Testis (tissue), 3 donors: ENCODE data around the gene PXMP2. TPM values are rescaled to one million over a fixed set of nuclear protein-coding genes. Genes with fewer than 3 reads are reported as not detected.

Source experiments
- DNase-seq: peaks from one replicate; pipeline ENCODE4 v3.0.0-alpha.2; 2019
- H3K27ac ChIP-seq, 2 donors: fragments of 200-600 bp; sonication (generic); one replicate each; pipeline ENCODE4 v1.5.1; 2019
- H3K27me3 ChIP-seq: fragments of 200-600 bp; sonication (generic); one replicate; pipeline ENCODE4 v1.5.1; 2019
- H3K36me3 ChIP-seq: fragments of 200-600 bp; sonication (generic); one replicate; pipeline ENCODE4 v1.5.1; 2017; ENCODE audit warnings: low read depth; ENCODE audit errors: missing control alignments
- H3K4me1 ChIP-seq: fragments of 200-600 bp; sonication (generic); one replicate; pipeline ENCODE4 v1.5.1; 2019
- H3K4me3 ChIP-seq, 2 donors: fragments of 200-600 bp; sonication (generic); one replicate each; pipeline ENCODE4 v1.5.1; 2017 to 2019
- H3K9me3 ChIP-seq: fragments of 200-600 bp; sonication (generic); one replicate; pipeline ENCODE4 v1.5.1; 2017
- POLR2A ChIP-seq: fragments of 450-650 bp; IDR thresholded peaks from one replicate; pipeline ENCODE4 v1.6.1; 2017; ENCODE audit warnings: antibody characterized with exemption, mild to moderate bottlenecking, moderate library complexity
- WGBS, 2 donors: methylation state at CpG; one replicate each; pipeline ENCODE4 v1.1.5; 2018; 5-methylcytosine and 5-hydroxymethylcytosine counted together
- intact Hi-C: fragments of 100-400 bp; cut with DNase I; formaldehyde crosslinking; loops from one replicate; pipeline ENCODE4 v1.15.1; 2023; ENCODE audit warnings: low total_unique reads
- polyA plus RNA-seq: library from polyadenylated mRNA; stranded (reverse); fragments of 350-450 nt; fragmentation: Illumina TruSeq; extraction: RNeasy Lipid Tissue Mini Kit (QIAGEN cat#74804); gene quantifications from one replicate; pipeline ENCODE4 v1.2.3, GENCODE V29; 2014; ENCODE audit warnings: low read depth, low replicate concordance; ENCODE audit not compliant: insufficient read depth
- total RNA-seq, 2 donors: library from RNA; depleted of rRNA; stranded (reverse); fragments of >200 nt; gene quantifications; one replicate each; pipeline ENCODE4 v1.2.3, GENCODE V29; 2016
- TF ChIP-seq, protein P1 (sequence below), 3 experiments: fragments of 450-650 bp in 2 of 3; fragments of 200-600 bp in 1 of 3; sonication (generic) in 1 of 3; IDR thresholded peaks; one replicate each; pipeline ENCODE4 v1.5.1; 2016 to 2019; ENCODE audit warnings: antibody characterized with exemption in 3 of 3, mild to moderate bottlenecking in 2 of 3, moderate library complexity in 1 of 3

The PXMP2 gene
- total and polyA plus RNA-seq, 3 donors from 2014 or later = 13.5 to 26.5 (median 16.0) TPM

DNA sequence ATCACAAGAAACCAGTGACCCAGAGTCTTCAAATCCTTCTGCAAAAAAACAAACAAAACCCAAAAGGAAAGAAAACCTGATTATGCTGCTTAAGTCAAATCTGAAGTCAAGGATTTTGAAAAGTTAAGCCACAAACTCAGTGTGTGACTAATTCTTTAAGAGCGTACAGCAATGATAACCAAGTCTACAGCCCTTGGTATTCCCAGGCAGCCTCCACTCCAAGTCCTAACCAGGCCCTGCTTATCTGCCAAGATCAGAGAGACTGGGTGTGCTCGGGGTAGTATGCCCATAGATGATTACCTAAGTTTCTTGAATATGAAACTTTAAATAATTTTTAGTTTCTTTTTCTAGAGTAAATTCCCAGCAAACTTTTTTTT lies 36.4 kb downstream of the PXMP2 start:
- Histone ChIP-seq H3K36me3 (no peaks in the 10 kb centered on the region), H3K9me3 (no peaks in the 10 kb centered on the region), H3K4me1 (no peaks in the 10 kb centered on the region), H3K27ac (no peak overlapping the region), H3K27me3 (no peaks in the 10 kb centered on the region), H3K4me3 (no peak overlapping the region)
- intact Hi-C loops = no loop called here
- TF ChIP-seq POLR2A = no peak
- TF ChIP-seq, protein P1, sequence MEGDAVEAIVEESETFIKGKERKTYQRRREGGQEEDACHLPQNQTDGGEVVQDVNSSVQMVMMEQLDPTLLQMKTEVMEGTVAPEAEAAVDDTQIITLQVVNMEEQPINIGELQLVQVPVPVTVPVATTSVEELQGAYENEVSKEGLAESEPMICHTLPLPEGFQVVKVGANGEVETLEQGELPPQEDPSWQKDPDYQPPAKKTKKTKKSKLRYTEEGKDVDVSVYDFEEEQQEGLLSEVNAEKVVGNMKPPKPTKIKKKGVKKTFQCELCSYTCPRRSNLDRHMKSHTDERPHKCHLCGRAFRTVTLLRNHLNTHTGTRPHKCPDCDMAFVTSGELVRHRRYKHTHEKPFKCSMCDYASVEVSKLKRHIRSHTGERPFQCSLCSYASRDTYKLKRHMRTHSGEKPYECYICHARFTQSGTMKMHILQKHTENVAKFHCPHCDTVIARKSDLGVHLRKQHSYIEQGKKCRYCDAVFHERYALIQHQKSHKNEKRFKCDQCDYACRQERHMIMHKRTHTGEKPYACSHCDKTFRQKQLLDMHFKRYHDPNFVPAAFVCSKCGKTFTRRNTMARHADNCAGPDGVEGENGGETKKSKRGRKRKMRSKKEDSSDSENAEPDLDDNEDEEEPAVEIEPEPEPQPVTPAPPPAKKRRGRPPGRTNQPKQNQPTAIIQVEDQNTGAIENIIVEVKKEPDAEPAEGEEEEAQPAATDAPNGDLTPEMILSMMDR (IDR thresholded peaks at IDR 0.05) = no peak
- 85 to 87% methylated on average over 2 of the region's 2 CpGs for WGBS, 2 donors
- no peak for DNase-seq

DNA sequence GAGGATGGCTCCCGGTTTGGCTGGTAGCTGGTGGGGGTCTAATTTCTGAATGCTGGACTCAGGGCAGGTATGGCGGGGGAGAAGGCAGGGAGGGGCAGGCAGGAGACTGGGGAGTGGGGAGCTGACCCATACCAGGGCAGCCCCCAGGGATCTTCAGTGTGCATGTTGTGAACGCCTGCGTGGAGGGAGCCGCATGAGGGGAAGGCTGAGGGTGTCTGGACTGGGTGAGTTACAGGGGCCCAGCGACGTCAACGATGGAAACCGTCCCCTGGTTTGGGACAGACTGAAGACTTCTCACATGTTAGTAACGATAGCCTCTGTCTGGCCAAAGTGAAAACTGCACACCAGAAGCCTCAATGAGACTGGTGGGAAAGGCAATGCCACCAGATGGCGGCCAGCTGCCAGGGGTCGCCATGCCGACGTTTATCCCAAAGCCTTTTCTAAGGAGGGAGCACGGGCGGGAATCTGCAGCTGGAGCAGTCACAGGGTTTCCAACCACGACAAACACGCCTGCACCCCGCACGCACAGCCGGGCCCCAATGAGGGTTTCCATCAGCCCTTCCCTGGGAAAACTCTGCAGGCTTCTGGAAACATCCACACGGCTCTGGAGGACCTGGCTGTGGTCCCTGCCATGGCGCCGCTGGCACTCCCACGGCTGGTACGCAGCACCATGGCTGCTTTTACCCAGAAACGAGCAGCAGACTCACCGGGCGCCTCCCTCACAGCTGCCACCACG lies 37.3 kb downstream of the PXMP2 start:
- H3K4me1 ChIP-seq = no peaks in the 10 kb centered on the region
- DNase-seq = no peak
- H3K9me3 ChIP-seq = no peaks in the 10 kb centered on the region
- WGBS, 2 donors = 87 to 91% methylated on average over 9 to 30 of the region's 30 CpGs
- H3K4me3 ChIP-seq = no peak overlapping the region
- no peaks in the 10 kb centered on the region for H3K36me3 ChIP-seq
- TF ChIP-seq, protein P1 (IDR thresholded peaks at IDR 0.05) = no peak
- TF ChIP-seq POLR2A = no peak
- intact Hi-C loops = no loop called here
- no peak overlapping the region for H3K27ac ChIP-seq
- no peaks in the 10 kb centered on the region for H3K27me3 ChIP-seq

GRCh38 chr12:132726386-132726785 lies 39.0 kb downstream of the PXMP2 start:
- no peak for DNase-seq
- H3K36me3 ChIP-seq = no peaks in the 10 kb centered on the region
- H3K27ac ChIP-seq = no peak overlapping the region
- no peaks in the 10 kb centered on the region for H3K4me1 ChIP-seq
- H3K4me3 ChIP-seq = no peak overlapping the region
- no peaks in the 10 kb centered on the region for H3K9me3 ChIP-seq
- TF ChIP-seq, protein P1 (IDR thresholded peaks at IDR 0.05) = no peak
- no peak for TF ChIP-seq POLR2A
- WGBS, 2 donors = 89 to 91% methylated on average over 10 to 12 of the region's 12 CpGs
- intact Hi-C loops = no loop called here
- H3K27me3 ChIP-seq = no peaks in the 10 kb centered on the region

DNA sequence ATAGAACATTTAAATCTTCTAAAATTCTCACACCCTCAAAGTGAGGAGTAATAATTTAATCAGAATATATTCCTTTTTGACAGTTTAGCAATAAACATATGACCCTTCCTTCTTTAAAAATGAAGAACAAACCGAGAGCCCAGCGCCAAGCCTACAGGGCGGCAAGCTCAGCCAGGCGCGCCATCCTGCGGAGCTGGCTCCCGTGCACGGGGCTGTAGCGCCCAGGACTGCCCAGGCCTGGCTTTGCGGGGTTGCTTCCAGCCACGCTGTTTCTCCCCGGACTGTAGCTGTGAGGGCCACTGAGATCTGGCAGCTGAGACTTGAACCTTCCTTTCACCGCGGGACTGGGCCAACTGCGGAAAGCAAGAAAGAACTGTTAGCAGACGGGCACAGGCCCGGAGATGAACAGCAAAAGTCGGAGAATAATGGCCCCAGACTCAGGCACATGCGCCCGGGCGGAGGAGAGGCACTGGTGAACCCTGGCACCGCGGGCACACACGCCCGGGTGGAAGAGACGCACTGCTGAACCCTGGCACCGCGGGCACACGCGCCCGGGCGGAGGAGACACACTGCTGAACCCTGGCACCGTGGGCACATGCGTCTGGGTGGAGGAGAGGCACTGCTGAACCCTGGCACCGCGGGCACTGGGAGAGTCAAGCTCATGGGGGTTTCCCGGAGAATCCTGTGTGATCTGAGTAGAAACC lies 39.9 kb downstream of the PXMP2 start:
- TF ChIP-seq, protein P1 (IDR thresholded peaks at IDR 0.05) = no peak
- TF ChIP-seq POLR2A = no peak
- WGBS, 2 donors = 87 to 93% methylated on average over 32 to 37 of the region's 37 CpGs

More for the DNA sequence above, 39.9 kb downstream of the PXMP2 start:
- H3K36me3 ChIP-seq = no peaks in the 10 kb centered on the region
- H3K27ac ChIP-seq = no peak overlapping the region
- intact Hi-C loops = no loop called here
- no peaks in the 10 kb centered on the region for H3K9me3 ChIP-seq
- no peak for DNase-seq
- H3K4me1 ChIP-seq = no peaks in the 10 kb centered on the region
- H3K4me3 ChIP-seq = no peak overlapping the region
- H3K27me3 ChIP-seq = no peaks in the 10 kb centered on the region
